ENCODE data around the gene ABCC5. TPM values are rescaled to one million over a fixed set of nuclear protein-coding genes. Genes with fewer than 3 reads are reported as not detected.

Gene ABCC5
- total and polyA plus RNA-seq, 2 experiments from 2014 or later, result 68.8 to 92.0 TPM

GRCh38 chr3:183943739-183944138 lies 73.9 kb downstream of the ABCC5 start:
- no peaks in the 10 kb centered on the region for H3K27me3 ChIP-seq
- H3K4me1 ChIP-seq (ENCODE audit: low read depth), result no peaks in the 10 kb centered on the region
- TF ChIP-seq CTCF (IDR thresholded peaks at IDR 0.05; ENCODE audit: low read depth, low read length), result no peak
- H3K27ac ChIP-seq, result no peak overlapping the region
- no peak overlapping the region for H3K4me3 ChIP-seq
- DNase-seq (ENCODE audit: low read depth in 1 of 2, low spot score in 1 of 2), result no peak
- H3K9me3 ChIP-seq (ENCODE audit: low read depth), result no peaks in the 10 kb centered on the region
- H3K36me3 ChIP-seq, result peaks cover 72% of the 10 kb centered on the region

DNA sequence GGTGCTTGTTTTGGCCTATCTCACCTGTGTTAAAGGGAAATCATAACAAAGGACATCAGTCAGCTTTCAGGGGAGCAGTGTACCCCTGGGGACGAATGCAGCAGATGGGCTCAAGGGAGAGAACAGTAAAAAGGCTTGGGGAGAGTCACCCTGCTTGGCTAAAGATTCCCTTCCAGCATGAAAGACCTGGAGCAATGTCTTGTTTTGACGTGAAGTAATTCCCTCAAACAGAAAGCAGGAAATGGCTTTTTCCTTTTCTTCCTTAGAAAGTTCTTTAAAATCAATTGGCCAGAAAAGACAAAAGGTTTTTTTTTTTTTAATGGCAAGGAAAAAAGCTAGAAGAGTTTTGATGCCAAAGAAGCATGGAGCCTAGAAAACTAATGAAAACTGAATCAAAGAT lies 76.5 kb downstream of the ABCC5 start:
- Histone ChIP-seq H3K36me3 (peaks cover 73% of the 10 kb centered on the region), H3K27ac (no peak overlapping the region), H3K9me3 (ENCODE audit: low read depth) (no peaks in the 10 kb centered on the region), H3K27me3 (no peaks in the 10 kb centered on the region), H3K4me3 (no peak overlapping the region), H3K4me1 (ENCODE audit: low read depth) (no peaks in the 10 kb centered on the region)
- no peak for DNase-seq (ENCODE audit: low read depth in 1 of 2, low spot score in 1 of 2)
- no peak for TF ChIP-seq CTCF (IDR thresholded peaks at IDR 0.05; ENCODE audit: low read depth, low read length)

DNA sequence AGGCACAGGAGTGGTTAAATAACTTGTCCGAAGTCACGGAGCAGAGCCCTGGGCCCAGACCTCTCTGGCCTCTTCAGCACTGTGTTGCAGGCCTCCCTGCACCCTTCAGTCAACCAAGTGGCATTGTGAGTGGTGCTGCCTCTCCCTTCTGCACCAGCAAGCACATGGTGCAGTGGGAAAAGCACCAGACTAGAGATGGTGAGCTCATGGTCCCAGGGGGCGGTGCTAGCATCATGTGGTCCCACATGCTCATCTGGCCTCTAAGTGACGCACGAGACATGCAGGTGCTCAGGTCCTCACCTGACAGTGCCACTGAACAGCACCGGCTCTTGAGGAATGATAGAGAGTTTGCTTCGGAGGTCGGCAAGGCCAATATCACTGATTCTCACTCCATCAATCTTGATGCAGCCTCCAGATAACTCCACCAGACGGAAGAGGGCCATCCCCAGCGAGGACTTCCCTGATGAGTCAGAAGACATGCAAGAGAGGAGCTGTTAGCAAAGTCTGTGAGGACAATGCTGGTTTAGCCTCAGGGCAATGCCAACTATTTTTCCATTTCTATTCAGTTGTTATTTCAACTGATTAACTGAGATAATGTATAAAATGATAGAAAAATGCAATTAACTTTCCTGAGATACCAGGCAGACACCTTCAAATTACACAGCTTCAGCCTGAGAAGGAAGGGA lies 79.9 kb downstream of the ABCC5 start:
- H3K4me1 ChIP-seq (ENCODE audit: low read depth), result no peaks in the 10 kb centered on the region
- TF ChIP-seq CTCF (IDR thresholded peaks at IDR 0.05; ENCODE audit: low read depth, low read length), result no peak
- H3K4me3 ChIP-seq, result no peak overlapping the region
- no peak for DNase-seq (ENCODE audit: low read depth in 1 of 2, low spot score in 1 of 2)
- H3K9me3 ChIP-seq (ENCODE audit: low read depth), result no peaks in the 10 kb centered on the region
- no peak overlapping the region for H3K27ac ChIP-seq
- H3K27me3 ChIP-seq, result no peaks in the 10 kb centered on the region
- peaks cover 51% of the 10 kb centered on the region for H3K36me3 ChIP-seq

DNA sequence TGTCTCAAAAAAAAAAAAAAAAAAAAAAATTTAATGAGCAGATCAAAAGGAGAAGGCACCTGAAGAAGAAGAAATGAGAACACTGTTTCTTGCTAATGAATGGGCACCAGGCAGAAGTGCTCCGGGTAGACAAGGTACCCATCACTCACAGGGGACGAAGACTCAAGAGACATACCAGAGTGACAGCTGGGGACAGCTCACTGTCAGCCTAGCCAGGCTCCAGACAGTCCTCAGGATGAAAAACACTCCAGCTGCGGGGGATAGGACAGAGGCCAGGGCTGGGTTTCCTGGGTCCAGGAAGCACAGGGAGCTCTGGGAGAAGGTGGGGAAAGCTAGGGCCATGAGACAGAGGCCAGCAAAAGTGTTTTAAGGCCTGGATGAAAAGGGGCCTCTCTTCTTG lies 84.5 kb downstream of the ABCC5 start:
- H3K36me3 ChIP-seq, result peaks cover 33% of the 10 kb centered on the region
- no peaks in the 10 kb centered on the region for H3K9me3 ChIP-seq (ENCODE audit: low read depth)
- no peak overlapping the region for H3K27ac ChIP-seq
- no peak overlapping the region for H3K4me3 ChIP-seq
- no peak for TF ChIP-seq CTCF (IDR thresholded peaks at IDR 0.05; ENCODE audit: low read depth, low read length)
- DNase-seq (ENCODE audit: low read depth in 1 of 2, low spot score in 1 of 2), result no peak
- H3K27me3 ChIP-seq, result no peaks in the 10 kb centered on the region
- H3K4me1 ChIP-seq (ENCODE audit: low read depth), result no peaks in the 10 kb centered on the region

DNA sequence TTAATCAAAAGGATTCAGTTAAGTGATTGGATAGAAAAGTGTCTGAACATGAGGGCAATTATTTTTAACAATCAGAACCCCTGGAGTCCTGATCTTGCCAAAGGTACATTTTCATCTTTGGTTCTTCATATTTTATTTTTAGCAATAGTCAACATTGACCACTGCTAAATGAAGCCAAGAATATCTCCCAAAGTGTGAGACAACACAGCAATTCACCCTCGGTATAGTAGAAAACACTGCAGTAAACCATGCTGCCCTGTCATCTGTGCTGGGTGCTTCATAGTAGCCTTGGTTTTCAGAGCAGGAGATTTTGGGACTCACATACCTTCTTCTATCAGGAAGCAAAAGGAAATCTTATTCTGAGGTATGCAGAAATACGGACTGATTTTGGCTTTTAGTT lies 85.8 kb downstream of the ABCC5 start:
- Histone ChIP-seq H3K9me3 (ENCODE audit: low read depth) (no peaks in the 10 kb centered on the region), H3K4me3 (no peak overlapping the region), H3K36me3 (peaks cover 31% of the 10 kb centered on the region), H3K27ac (no peak overlapping the region), H3K27me3 (no peaks in the 10 kb centered on the region), H3K4me1 (ENCODE audit: low read depth) (no peaks in the 10 kb centered on the region)
- no peak for TF ChIP-seq CTCF (IDR thresholded peaks at IDR 0.05; ENCODE audit: low read depth, low read length)
- DNase-seq (ENCODE audit: low read depth in 1 of 2, low spot score in 1 of 2), result no peak

Measured in cardiac muscle cell (in vitro differentiated cells and primary cell).